GM13976 (cell line): ENCODE results near the gene PTPRM.

Source experiments
- DNase-seq: peaks from one replicate; pipeline ENCODE4 v3.0.0; 2012; ENCODE audit warnings: low spot score
- in situ Hi-C: fragments of 300-500 bp; cut with MboI; formaldehyde crosslinking; loops from one replicate; pipeline ENCODE4 v1.12.0; 2022; ENCODE audit warnings: low sequenced_read_pairs, mixed read lengths, inconsistent platforms; ENCODE audit not compliant: unreplicated experiment
- TF ChIP-seq, protein P1 (sequence below): IDR thresholded peaks from 2 replicates; pipeline ENCODE4 v1.5.1; 2012; ENCODE audit warnings: borderline replicate concordance, mild to moderate bottlenecking; ENCODE audit not compliant: insufficient read depth; ENCODE audit errors: extremely low read depth, missing control alignments, control extremely low read depth

PTPRM gene

GRCh38 chr18:8264861-8265411 lies 697.8 kb downstream of the PTPRM start:
- DNase-seq: no peak
- TF ChIP-seq, protein P1, sequence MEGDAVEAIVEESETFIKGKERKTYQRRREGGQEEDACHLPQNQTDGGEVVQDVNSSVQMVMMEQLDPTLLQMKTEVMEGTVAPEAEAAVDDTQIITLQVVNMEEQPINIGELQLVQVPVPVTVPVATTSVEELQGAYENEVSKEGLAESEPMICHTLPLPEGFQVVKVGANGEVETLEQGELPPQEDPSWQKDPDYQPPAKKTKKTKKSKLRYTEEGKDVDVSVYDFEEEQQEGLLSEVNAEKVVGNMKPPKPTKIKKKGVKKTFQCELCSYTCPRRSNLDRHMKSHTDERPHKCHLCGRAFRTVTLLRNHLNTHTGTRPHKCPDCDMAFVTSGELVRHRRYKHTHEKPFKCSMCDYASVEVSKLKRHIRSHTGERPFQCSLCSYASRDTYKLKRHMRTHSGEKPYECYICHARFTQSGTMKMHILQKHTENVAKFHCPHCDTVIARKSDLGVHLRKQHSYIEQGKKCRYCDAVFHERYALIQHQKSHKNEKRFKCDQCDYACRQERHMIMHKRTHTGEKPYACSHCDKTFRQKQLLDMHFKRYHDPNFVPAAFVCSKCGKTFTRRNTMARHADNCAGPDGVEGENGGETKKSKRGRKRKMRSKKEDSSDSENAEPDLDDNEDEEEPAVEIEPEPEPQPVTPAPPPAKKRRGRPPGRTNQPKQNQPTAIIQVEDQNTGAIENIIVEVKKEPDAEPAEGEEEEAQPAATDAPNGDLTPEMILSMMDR: no peak
- in situ Hi-C loops: no loop called here

DNA sequence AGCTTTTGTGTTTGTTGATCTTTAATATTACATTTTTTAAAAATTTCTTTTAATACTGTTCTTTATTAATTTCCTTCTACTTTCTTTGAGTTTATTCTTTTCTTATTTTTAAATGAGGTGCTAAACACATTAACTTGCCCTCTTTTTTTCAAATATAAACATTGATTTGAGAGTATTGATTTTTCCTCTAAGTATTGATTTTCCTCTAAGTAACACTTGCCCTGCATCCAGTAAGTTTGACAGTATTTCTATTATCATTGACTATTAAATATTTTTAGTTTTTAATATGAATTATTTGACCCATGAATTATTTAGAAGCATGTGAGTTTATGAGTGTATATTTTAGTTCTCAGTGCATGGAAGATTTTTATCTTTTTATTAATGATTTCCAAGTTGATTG lies 705.1 kb downstream of the PTPRM start:
- in situ Hi-C loops: no loop called here
- no peak for DNase-seq
- TF ChIP-seq, protein P1: no peak

- TF ChIP-seq, protein P1: no peak
- DNase-seq: no peak
- in situ Hi-C loops: no loop called here
Observed at GRCh38 chr18:8274370-8274769, 707.3 kb downstream of the PTPRM start.

DNA sequence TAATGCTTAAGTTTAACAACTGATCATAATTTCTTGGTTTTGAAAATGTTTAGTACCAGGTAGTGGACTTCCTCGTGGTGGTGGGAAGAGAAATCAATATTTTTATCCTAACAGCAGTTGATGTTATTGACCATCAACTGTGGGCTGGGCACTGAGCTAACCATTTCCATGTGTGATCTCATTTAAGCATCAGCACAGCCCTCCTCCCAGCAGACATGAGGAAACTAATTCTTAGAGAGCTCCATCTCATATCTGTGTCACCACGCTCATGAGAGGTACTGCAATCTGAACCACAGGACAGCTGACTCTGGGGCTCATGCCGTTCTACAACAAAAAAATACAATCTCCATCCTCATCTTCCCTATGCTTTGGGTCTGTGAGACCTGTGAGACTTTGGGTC lies 709.3 kb downstream of the PTPRM start:
- no peak for DNase-seq
- TF ChIP-seq, protein P1: no peak
- in situ Hi-C loops: no loop called here

GRCh38 chr18:8277270-8277669 lies 710.2 kb downstream of the PTPRM start:
- no peak for DNase-seq

DNA sequence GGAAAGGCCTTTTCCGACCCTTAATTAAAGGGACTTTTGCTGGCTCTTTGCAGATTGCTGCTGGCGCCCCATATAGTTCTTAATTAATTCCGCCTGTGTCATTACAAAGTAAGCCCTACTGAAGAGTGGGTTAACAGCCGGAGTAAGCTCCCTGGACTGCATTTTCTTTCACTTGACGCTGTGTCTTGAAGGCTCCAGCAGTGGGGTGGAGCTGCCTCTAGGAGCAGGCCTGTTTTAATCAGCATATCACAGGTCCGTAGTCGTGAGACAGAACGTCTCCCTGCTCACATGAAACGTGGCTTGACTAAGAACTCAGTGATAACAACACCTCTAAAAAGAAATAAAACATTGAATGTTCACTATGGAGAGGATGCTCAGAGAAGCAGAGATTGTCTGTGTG lies 712.2 kb downstream of the PTPRM start:
- DNase-seq: no peak
- TF ChIP-seq, protein P1: no peak
- in situ Hi-C loops: no loop called here

More at GRCh38 chr18:8277270-8277669, 710.2 kb downstream of the PTPRM start:
- in situ Hi-C loops: no loop called here
- TF ChIP-seq, protein P1: no peak

- DNase-seq: no peak
- TF ChIP-seq, protein P1: no peak
- in situ Hi-C loops: no loop called here
Observed at GRCh38 chr18:8279781-8280330, 712.7 kb downstream of the PTPRM start.
